HG03460 (cell line): Measurements from ENCODE around the gene ATXN2L.
A peak's percentile ranks its signal among the peaks of the same experiment; 100 is the strongest.
"Not testable (repeated sequence)": the region's sequence is repeated elsewhere in the genome, so short reads cannot be mapped to it uniquely, and the experiment has no call there.

Source experiments
- ATAC-seq: cut with Tn5 transposase; IDR thresholded peaks from one replicate; pipeline ENCODE4 v1.9.1; 2021; ENCODE audit not compliant: unreplicated experiment

ATXN2L gene

GRCh38 chr16:28837672-28838557 is 15.1 kb downstream of the ATXN2L start:
- ATAC-seq = no peak

- ATAC-seq = no peak
Measured at GRCh38 chr16:28838558-28838918, 15.7 kb downstream of the ATXN2L start.

GRCh38 chr16:28839004-28839639 is 16.3 kb downstream of the ATXN2L start:
- ATAC-seq = no peak

- ATAC-seq = no peak
Measured at GRCh38 chr16:28839899-28840298, 17.1 kb downstream of the ATXN2L start.

GRCh38 chr16:28842696-28843095 is 19.9 kb downstream of the ATXN2L start:
- no peak for ATAC-seq

GRCh38 chr16:28843766-28844165 is 21.0 kb downstream of the ATXN2L start:
- no peak for ATAC-seq

GRCh38 chr16:28844226-28844885 is 21.6 kb downstream of the ATXN2L start:
- ATAC-seq = no peak

- no peak for ATAC-seq
Measured at GRCh38 chr16:28845293-28845692, 22.5 kb downstream of the ATXN2L start.

GRCh38 chr16:28845761-28846079 is 22.9 kb downstream of the ATXN2L start:
- no peak for ATAC-seq

- peak; percentile 94 for ATAC-seq
Measured at GRCh38 chr16:28846080-28846932, 23.5 kb downstream of the ATXN2L start, which contains the start of gene TUFM. Gene TUFM, minus strand, starts transcription at chr16:28846348. Its CDS starts 79 bp downstream, at chr16:28846269.

GRCh38 chr16:28846933-28847273 is 24.1 kb downstream of the ATXN2L start:
- ATAC-seq = no peak

- ATAC-seq = no peak
Measured at GRCh38 chr16:28858421-28858820, 35.6 kb downstream of the ATXN2L start.

GRCh38 chr16:28859326-28859725 is 36.5 kb downstream of the ATXN2L start:
- ATAC-seq = no peak

GRCh38 chr16:28863929-28864793 is 41.4 kb downstream of the ATXN2L start:
- ATAC-seq = no peak

- no peak for ATAC-seq
Measured at GRCh38 chr16:28865001-28865688, 42.3 kb downstream of the ATXN2L start.

GRCh38 chr16:28865722-28866453 is 43.1 kb downstream of the ATXN2L start:
- no peak for ATAC-seq

GRCh38 chr16:28866454-28866804 is 43.6 kb downstream of the ATXN2L start:
- ATAC-seq = no peak

- no peak for ATAC-seq
Measured at GRCh38 chr16:28867241-28867640, 44.4 kb downstream of the ATXN2L start.

- ATAC-seq = not testable (repeated sequence)
Measured at GRCh38 chr16:28867646-28868045, 44.8 kb downstream of the ATXN2L start.
